ENCODE results near the gene FPGS.
"Not testable (repeated sequence)": the region's sequence is repeated elsewhere in the genome, so short reads cannot be mapped to it uniquely, and the experiment has no call there.

FPGS gene

GRCh38 chr9:127778280-127779135, 24.2 kb upstream of the FPGS start, which contains the start of gene SH2D3C:
SH2D3C (minus strand) TSS chr9:127778666; CDS start chr9:127778627, 39 bp downstream.
- no peak for TF ChIP-seq CTCF (IDR thresholded peaks at IDR 0.05; ENCODE audit: insufficient read depth, missing control alignments)

DNA sequence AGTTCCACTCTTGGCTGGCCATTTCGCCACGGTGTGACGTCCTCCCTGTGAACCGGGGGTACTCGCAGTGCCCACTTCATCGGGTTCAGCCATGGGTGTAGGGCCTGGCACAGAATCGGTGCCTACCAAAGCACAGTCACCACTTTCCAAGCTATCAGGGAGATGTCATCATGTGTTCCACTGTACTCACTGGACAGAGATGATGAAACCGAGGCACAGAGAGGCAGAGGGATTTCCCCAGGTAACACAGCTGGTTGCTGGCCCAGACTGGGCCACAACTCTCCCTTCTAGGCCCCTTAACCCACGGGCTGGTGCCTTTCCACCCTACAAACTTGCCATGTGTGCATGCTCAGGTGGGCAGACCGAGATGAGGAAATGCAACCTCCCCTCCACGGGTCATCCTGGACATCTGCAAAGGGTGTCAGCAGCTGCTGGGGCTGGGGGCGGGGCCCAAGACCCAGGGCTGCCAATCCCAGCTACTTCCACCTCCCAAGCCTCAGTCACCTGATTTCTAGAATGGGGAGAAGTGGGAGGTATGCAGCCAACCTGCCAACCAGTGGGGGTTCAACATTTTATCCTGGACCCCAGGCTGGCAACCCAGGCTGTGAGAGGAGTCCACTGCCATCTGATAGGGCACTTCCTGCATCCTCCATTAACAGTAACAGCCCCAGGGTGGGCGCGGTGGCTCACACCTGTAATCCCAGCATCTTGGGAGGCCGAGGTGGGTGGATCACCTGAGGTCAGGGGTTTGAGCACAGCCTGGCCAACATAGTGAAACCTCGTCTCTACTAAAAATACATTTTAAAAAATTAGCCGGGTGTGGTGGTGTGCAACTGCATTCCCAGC, 23.3 kb upstream of the FPGS start:
- no peak for DNase-seq (ENCODE audit: insufficient read length, low spot score)
- TF ChIP-seq CTCF (IDR thresholded peaks at IDR 0.05; ENCODE audit: insufficient read depth, missing control alignments) = no peak
- FAIRE-seq = no peak

More at GRCh38 chr9:127778280-127779135, 24.2 kb upstream of the FPGS start, which contains the start of gene SH2D3C:
- FAIRE-seq (no peak), DNase-seq (ENCODE audit: insufficient read length, low spot score) (no peak)

DNA sequence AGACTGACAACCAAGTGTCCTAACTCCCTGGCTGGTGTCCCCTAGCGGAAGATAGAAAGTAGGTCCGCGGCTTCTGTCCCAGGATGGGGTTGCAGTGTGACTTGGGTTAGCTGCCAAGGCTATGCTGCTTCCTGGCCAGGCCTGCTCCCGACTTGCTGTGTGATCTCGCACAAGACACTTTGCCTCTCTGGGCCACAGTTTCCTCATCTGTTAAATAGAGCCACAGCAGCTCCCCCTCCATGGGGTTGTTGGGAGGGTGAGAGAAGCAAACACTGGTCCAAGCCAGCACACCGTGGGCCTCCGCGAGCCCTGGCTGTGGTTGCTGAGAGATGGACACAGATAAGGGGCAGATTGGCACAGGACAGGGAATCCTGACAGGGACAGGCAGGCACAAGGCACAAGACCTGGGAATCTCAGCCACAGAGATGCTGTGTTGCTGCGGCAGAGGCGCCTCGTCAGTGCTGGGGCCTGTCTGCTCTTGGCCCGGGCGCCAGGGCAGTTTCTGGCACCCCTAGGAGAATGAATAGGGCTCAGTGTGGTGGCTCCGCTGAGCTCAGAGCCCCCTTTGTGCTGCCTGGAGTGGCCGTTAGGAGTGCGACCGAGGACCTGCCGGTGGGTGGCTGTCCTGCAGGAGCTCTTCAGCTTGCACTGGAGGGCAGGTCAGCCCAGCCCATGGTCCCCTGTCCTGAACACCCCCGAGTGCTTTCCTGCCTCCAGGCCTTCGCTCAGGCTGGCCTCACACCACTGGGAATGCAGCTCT, 22.4 kb upstream of the FPGS start:
- FAIRE-seq (no peak), DNase-seq (ENCODE audit: insufficient read length, low spot score) (no peak)
- no peak for TF ChIP-seq CTCF (IDR thresholded peaks at IDR 0.05; ENCODE audit: insufficient read depth, missing control alignments)

GRCh38 chr9:127780909-127781308, 21.8 kb upstream of the FPGS start:
- not testable (repeated sequence) for DNase-seq (ENCODE audit: insufficient read length, low spot score); FAIRE-seq

- FAIRE-seq (no peak), DNase-seq (ENCODE audit: insufficient read length, low spot score) (no peak)
- TF ChIP-seq CTCF (IDR thresholded peaks at IDR 0.05; ENCODE audit: insufficient read depth, missing control alignments) = no peak
Observed at GRCh38 chr9:127781806-127782205, 20.9 kb upstream of the FPGS start.

- no peak for TF ChIP-seq CTCF (IDR thresholded peaks at IDR 0.05; ENCODE audit: insufficient read depth, missing control alignments)
- FAIRE-seq (no peak), DNase-seq (ENCODE audit: insufficient read length, low spot score) (no peak)
Observed at GRCh38 chr9:127783111-127784008, 19.3 kb upstream of the FPGS start.

All from D721Med (cell line).